GM19328 (cell line): ENCODE results near the gene USH1G.
"Not testable (repeated sequence)": the region's sequence is repeated elsewhere in the genome, so short reads cannot be mapped to it uniquely, and the experiment has no call there.

Experiments
- ATAC-seq: cut with Tn5 transposase; IDR thresholded peaks from one replicate; pipeline ENCODE4 v1.9.1; 2021; ENCODE audit warnings: mild to moderate bottlenecking, moderate library complexity; ENCODE audit not compliant: unreplicated experiment

USH1G gene

GRCh38 chr17:74907012-74907411 lies 16.0 kb downstream of the USH1G start:
- no peak for ATAC-seq

DNA sequence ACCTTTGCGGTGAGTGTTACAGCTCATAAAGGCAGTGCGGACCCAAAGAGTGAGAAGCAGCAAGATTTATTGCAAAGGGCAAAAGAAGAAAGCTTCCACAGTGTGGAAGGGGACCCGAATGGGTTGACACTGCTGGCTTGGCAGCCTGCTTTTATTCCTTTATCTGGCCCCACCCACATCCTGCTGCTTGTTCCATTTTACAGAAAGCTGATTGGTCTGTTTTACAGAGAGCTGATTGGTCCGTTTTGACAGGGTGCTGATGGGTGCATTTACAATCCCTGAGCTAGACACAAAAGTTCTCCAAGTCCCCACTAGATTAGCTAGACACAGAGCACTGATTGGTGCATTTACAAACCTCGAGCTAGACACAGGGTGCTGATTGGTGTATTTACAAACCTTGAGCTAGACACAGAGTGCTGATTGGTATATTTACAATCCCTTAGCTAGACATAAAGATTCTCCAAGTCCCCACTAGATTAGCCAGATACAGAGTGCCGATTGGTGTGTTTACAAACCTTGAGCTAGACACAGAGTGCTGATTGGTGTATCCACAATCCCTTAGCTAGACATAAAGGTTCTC lies 16.8 kb downstream of the USH1G start:
- not testable (repeated sequence) for ATAC-seq

GRCh38 chr17:74904687-74905409 lies 18.2 kb downstream of the USH1G start:
- no peak for ATAC-seq

- no peak for ATAC-seq
Observed at GRCh38 chr17:74903671-74904070, 19.4 kb downstream of the USH1G start.

- ATAC-seq, result no peak
Observed at GRCh38 chr17:74903034-74903433, 20.0 kb downstream of the USH1G start.

- no peak for ATAC-seq
Observed at GRCh38 chr17:74901353-74902135, 21.5 kb downstream of the USH1G start.

DNA sequence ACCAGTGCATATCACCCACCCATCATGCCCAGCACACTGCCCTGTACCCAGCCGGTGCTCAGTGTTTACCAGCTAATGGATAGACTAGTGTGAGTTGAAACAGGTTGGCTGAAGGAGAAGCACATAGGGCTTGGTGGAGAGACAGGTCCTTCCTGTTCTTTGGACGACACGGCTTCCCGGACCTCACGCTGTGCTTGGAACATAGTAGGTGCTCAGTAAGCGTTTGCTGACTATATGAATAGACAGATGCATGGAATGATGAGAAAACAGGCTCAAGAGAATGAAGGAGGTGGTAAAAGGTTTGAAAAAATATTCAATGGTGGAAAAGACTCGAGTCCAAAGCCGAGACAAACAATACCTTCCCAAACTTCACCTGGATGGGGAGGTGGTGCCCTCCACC lies 22.8 kb downstream of the USH1G start:
- no peak for ATAC-seq

DNA sequence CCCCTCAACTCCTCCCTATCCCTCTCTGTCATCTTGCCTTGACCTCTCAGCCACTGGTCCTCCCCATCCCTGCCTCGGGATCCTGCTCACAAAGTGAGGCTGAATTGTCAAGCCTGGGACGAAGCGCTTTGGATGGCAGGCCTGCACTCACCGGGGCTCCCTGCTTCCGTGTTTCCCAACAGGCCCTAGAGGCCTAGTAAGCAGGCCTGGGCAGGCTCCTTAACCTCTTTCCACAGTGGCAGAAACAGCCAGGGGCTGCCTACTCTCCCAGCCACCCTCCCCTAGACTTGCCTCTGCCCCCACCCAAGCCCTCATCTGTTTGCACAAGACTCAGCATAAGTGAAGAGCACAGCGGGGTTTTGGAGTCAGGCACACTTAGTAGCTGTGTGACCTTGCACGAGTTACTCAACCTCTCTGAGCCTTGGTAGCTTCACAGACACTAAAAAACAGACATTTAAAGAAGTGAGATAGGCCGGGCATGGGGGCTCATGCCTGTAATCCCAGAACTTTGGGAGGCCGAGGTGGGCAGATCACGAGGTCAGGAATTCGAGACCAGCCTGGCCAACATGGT lies 24.6 kb downstream of the USH1G start:
- ATAC-seq, result no peak

DNA sequence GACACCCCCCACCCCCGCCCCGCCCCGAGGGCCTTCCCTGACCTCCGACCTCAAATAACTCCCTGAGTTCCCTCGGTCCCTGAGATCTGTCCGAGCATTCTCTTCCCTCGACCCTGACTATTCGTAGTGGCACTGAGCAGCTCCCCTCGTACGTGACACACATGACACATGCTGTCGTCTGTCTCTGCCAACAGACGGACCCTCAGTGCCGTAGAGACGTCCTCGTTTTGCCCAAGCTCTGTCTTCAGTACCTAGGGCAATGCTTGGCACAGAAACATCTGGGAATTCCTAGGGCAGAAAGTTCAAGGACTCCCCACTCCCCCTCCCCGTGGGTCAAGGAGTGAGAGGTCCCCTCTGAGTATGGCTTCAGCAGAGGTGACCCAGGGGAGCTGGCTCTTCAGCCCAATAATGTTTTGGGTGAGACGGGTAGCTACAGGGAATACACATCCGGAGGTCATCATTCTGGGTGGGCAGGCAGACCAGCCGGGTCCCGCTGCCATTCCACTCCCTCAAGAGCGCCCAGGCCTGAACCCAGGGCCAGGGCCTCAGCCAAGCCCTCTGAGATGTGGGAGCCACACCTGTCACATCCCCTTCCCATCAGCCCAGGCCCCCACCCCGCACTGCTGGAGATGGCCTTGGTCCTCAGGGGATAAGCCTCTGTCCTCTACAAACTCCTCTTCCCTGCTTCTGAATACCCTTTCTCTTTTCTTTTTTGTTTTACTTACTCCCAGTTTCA lies 29.0 kb downstream of the USH1G start:
- ATAC-seq, result no peak

DNA sequence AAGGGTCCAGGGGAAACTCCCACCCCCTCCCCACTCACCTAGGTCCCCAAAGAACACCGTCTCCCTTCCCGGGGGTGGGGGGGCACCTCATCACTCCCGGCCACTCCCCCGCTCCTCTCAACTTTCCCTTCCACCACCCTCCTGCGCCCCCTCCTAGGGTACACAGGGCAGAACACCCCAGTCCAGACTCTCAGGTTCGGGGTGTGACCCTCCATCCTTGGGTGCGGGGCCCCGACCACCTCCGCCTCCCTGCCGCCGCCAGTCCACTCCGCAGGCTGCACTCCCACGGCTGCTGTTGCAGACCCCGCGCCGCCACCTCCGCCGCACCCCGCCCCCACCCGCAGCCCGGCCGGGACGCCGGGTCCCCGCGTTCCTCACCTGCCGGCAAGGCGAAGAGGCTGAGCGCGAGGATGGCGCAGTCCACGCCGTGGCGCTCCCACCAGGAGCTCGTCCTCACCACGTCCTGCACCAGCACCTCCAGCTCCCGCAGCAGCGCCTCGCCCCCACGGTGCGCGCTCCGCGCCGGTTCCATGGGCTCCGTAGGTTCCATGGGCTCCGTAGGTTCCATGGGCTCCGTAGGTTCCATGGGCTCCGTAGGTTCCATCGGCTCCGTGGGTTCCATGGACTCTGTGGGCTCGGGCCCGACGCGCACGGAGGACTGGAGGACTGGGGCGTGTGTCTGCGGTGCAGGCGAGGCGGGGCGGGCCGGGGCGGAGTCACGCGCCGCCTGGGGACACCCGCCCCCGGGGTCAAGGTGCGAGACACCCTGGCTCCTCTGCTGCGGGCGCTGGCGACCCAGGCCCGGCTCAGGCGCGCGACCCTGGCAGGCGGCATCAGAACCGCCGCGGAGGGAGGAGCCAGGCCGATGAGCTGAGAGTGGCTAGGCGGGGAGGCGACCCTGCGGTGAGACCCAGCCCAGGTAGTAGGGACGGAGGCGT lies 29.8 kb downstream of the USH1G start, which contains the start of gene FADS6:
Gene FADS6, minus strand, starts transcription at position 660 of the 938 bp plus-strand sequence. Its CDS starts 38 bp downstream, at position 622.
- no peak for ATAC-seq

DNA sequence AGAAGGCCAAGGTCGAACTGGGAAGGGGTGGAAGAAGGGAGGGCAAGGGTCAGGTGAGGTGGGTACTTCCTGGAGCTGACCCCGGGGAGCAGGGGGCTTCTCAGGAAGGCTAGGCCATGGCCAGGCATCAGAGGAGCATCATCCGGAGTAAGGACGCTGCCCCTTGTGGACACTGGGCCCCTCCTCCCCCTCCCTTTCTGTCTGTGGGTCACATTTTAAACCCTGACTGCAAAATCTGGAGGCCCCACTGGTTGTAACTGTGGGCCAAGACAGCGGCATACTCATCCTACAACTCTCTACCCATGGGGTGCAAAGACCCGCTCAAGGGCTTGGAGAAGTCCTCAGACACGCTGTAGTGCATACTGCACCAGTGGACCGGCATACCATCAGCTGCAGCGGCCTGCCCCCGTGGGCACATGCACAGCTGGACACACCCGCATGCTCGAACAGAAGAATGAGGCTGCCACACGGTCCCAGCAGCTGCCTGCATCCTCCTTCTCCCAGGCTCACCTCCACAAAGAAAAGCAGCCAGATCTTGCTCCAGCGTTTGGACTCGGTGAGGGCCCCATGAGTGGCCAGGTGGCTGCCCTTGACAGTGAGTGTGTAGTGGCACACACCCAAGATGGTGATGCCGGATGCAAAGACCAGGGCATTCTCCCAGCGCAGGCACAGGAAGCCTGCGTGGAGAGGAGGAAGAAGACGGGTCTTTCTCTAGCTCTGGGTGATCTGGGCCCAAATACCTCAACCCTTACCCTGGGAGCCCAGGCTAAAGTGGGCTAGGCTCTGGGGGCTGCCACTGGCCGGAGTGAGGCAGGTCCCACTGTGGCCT lies 30.8 kb downstream of the USH1G start:
- no peak for ATAC-seq

GRCh38 chr17:74890554-74890953 lies 32.5 kb downstream of the USH1G start:
- ATAC-seq, result no peak

- ATAC-seq, result no peak
Observed at GRCh38 chr17:74888469-74888868, 34.6 kb downstream of the USH1G start.

DNA sequence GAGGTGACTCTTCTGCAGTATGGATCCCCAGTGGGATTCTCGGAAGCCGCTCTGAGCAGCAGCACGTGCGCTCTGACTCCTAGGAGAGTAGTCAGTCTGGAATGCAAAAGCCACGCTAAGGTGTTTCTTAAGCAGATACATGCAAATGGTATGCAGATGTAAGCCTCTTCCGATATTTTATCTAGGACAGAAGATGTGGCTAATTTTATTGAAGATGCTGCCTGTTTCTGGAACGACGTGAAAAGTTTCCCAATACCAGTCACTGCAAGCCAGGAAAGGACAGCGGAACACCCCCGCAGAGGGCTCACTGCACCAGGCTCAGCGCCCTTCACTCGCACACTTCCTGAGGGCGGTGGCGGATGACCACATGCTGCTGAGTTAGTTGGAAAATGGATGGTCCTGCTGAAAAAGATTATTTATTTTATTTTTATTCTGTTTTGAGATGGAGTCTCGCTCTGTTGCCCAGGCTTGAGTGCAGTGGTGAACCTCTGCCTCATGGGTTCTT lies 39.8 kb downstream of the USH1G start:
- no peak for ATAC-seq

DNA sequence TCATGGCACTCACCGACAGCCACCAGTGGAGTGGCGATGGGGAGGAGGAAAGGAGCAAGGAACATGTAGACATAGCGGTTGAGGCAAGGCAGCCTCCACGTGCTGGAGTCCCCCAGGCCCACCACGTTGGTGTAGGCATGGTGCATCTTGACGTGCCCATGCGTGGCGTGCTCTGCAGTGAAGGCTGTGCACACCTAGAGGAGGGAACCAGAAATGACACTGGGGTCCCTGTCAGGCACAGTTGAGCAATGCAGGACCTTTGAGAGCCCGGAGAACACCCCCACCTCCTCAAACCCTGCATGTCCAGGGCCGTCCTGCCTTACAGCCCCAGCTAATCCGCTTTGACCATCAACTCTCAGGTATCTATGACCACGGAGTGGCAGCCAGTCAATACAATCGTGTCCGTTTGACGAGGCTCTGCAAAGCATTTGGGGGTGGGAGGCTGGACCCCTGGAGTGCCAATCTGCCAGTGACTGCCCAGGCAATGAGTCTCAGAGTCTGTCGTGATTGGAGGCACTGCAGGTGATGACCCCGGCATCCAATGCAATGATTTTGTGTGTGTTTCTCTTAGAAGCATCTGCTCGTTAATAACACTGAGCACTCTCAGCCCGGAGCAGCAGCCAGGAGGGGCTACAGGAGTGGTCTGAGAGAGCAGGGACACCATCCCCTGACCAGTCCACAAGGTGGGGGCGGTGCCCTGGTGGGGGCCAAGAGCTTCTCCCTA lies 40.4 kb downstream of the USH1G start:
- no peak for ATAC-seq

DNA sequence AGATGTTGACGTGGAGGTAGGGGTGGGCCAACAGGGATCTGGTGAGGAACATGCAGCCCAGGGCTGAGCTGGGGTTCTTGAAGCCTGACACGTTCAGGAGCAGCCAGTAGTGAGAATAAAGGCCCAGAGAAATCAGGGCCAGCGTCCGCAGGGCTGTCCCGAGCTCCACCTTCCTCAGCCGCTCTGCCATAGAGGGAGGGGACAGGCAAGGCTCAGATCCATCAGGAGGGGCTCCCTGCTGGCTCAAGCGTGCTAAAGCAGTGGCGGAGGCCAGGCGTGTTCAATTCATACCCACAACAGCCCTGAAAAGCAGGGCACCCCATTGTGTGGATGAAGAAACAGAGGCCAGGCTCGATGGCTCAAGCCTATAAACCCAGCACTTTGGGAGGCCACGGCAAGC lies 42.0 kb downstream of the USH1G start:
- ATAC-seq, result no peak

DNA sequence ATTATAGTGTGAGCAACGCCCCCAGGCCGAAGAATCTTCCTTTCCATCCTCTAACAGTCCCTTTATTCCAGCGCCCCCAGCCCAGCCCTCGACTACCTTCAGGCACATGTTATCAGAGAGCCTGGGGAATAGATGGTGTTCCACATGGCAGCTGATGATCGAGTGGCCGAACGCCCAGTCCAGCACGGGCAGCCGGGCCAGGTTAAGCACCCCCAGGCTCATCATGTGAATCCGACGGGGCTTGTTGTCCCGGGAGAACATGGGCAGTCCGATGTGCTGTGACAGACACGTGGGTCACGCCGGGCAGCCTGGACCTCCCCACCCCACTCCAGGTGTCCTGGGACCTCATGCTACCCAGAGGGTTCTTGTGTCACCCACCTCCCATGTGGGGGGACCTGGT lies 43.7 kb downstream of the USH1G start:
- ATAC-seq, result no peak

GRCh38 chr17:74878658-74879057 lies 44.4 kb downstream of the USH1G start:
- ATAC-seq, result no peak
